GM13976 (cell line): Measurements from ENCODE around the gene TGM1.

Experiments
- DNase-seq: peaks from one replicate; pipeline ENCODE4 v3.0.0; 2012; ENCODE audit warnings: low spot score
- in situ Hi-C: fragments of 300-500 bp; cut with MboI; formaldehyde crosslinking; loops from one replicate; pipeline ENCODE4 v1.12.0; 2022; ENCODE audit warnings: low sequenced_read_pairs, mixed read lengths, inconsistent platforms; ENCODE audit not compliant: unreplicated experiment
- TF ChIP-seq, protein P1 (sequence below): IDR thresholded peaks from 2 replicates; pipeline ENCODE4 v1.5.1; 2012; ENCODE audit warnings: borderline replicate concordance, mild to moderate bottlenecking; ENCODE audit not compliant: insufficient read depth; ENCODE audit errors: extremely low read depth, missing control alignments, control extremely low read depth

The TGM1 gene

DNA sequence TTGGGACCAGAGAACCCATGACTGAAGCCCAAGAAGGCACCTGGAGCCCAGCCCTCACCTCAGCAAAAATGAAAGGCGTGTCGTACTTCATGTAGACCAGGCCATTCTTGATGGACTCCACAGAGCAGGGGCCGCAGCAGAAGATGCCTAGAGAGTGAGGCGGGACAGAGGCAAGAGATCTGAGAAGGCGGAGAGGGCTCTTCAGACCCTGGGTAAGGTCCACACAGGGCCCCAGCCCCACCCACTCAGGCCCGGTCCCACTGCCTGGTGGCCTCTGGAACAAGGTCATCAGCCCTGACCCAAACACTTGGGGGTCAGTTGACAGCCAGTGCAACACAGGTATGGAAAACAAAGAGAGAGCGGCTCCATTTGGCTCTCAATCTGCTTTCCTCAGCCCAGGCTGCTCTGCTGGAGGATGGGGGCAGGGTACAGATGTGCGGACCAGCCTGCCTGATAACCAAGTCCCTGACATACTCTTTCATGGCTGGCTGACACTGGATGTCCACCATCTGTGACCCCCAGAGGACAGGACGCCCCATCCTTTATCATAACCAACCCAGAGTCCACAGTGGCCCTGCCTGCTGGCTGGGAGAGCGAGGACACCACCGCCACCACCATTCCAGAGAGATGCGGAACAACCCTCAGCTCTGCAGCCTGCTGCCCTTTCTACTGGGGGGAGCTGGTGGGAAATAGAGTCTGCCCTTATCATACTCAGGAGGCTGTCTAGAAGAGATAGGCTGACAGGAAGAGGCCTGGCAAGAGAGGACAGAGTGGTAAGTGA is 6.9 kb downstream of the TGM1 start:
- DNase-seq: no peak
- in situ Hi-C loops: no loop called here
- TF ChIP-seq, protein P1, sequence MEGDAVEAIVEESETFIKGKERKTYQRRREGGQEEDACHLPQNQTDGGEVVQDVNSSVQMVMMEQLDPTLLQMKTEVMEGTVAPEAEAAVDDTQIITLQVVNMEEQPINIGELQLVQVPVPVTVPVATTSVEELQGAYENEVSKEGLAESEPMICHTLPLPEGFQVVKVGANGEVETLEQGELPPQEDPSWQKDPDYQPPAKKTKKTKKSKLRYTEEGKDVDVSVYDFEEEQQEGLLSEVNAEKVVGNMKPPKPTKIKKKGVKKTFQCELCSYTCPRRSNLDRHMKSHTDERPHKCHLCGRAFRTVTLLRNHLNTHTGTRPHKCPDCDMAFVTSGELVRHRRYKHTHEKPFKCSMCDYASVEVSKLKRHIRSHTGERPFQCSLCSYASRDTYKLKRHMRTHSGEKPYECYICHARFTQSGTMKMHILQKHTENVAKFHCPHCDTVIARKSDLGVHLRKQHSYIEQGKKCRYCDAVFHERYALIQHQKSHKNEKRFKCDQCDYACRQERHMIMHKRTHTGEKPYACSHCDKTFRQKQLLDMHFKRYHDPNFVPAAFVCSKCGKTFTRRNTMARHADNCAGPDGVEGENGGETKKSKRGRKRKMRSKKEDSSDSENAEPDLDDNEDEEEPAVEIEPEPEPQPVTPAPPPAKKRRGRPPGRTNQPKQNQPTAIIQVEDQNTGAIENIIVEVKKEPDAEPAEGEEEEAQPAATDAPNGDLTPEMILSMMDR: no peak

DNA sequence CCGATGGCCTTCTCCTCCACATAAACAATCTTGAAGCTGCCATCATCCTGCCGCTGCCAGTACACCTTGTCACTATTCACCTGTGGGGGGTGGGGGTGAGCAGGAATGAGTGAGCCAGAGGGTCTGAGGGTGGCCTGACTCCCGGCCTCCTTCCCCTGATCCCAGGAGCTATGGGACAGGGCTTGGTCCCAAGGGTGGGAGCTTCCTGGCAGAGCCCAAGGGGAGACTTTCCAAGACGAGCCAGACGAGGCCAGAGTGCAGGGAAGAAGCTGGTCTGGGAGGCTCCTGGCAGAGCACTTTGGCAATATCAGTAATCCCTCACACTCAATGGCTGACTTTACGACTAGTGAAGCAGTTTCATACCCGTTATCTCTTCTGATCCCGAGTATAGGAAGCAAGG is 7.5 kb downstream of the TGM1 start:
- in situ Hi-C loops: no loop called here

DNA sequence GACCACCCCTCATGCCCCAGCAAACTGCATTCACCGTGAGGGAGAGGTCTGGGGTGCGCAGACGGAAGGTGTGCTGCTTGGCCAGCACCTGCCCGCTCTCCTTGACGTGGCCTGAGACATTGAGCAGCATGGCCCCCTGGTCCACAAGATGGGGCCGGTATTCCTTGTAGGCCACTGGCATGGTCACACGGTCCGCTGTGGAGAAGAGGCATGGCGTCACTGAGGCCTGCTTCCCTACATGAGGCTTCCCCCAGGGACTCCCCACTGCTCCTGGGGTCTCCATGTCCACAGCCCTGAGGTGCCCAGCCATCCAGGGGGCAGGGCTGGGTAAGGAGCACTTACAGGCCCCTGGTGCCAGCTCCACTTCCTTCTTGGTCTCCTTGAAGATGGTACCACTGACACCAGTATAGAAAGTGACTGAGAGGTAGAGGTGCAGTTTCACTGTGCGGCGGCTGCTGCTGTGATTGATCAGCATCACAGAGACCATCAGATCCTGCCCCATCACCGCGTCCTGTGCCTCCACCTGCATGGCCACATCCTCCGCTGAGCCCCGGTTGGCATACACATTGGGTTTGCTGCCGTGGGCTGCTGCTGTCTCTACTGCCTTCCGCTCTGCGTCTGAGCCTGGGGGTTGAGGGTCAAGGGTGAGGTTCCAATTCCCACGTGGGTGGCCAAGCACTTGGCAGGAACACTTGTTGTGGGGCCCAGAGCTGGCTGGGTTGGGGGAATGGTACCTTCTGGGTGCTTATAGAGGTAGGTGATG is 8.2 kb downstream of the TGM1 start:
- no peak for DNase-seq
- TF ChIP-seq, protein P1: no peak
- in situ Hi-C loops: no loop called here

More for the DNA sequence above, 7.5 kb downstream of the TGM1 start:
- TF ChIP-seq, protein P1: no peak
- DNase-seq: no peak

GRCh38 chr14:24253936-24254335 is 9.0 kb downstream of the TGM1 start:
- in situ Hi-C loops: no loop called here
- TF ChIP-seq, protein P1: no peak
- DNase-seq: no peak

- no peak for DNase-seq
- in situ Hi-C loops: no loop called here
- TF ChIP-seq, protein P1: no peak
Measured at GRCh38 chr14:24252289-24253124, 10.5 kb downstream of the TGM1 start.

DNA sequence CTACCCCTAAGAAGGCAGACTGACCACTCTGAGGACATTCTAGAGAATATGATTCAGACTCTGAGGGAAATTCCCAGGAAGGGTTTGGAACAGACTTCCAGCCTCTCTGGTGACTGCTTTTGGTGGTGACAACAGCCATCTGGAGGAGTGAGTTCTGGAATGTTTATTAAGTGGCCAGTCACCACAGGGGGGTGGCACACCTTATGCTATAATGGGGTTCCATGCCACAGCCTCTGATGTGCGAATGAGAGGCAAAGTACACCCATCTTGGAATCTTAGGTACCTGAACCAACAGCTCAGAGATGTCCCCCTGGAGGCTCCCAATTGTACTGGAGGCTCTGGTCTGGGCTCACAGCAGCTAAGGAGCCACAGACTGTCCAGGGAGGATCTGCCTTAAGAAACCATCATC is 11.1 kb downstream of the TGM1 start:
- DNase-seq: no peak
- in situ Hi-C loops: no loop called here
- TF ChIP-seq, protein P1: no peak
